Left ventricle myocardium inferior (tissue), 1 donor: ENCODE data around the gene SMIM43. TPM values are rescaled to one million over a fixed set of nuclear protein-coding genes. Genes with fewer than 3 reads are reported as not detected.

Experiments
- DNase-seq: peaks from one replicate; pipeline ENCODE4 v3.0.0-alpha.2; 2020
- H3K27ac ChIP-seq: fragments of 200-600 bp; replicated peaks from 2 replicates; pipeline ENCODE4 v1.8.0; 2021
- H3K27me3 ChIP-seq: fragments of 200-600 bp; 2 replicates; pipeline ENCODE4 v1.8.0; 2021; ENCODE audit warnings: low read depth
- H3K36me3 ChIP-seq: fragments of 200-600 bp; 2 replicates; pipeline ENCODE4 v1.8.0; 2021
- H3K4me1 ChIP-seq: fragments of 200-600 bp; 2 replicates; pipeline ENCODE4 v1.8.0; 2021
- H3K4me3 ChIP-seq: fragments of 200-600 bp; 2 replicates; pipeline ENCODE4 v1.8.0; 2021; ENCODE audit warnings: mild to moderate bottlenecking, moderate library complexity
- H3K9me3 ChIP-seq: fragments of 200-600 bp; replicated peaks from 2 replicates; pipeline ENCODE4 v1.8.0; 2021
- CTCF ChIP-seq: fragments of 200-600 bp; IDR thresholded peaks from 2 replicates; pipeline ENCODE4 v1.8.0; 2021; ENCODE audit warnings: antibody characterized with exemption, mild to moderate bottlenecking, borderline replicate concordance
- intact Hi-C: fragments of 100-400 bp; cut with micrococcal nuclease; formaldehyde crosslinking; loops from one replicate; pipeline ENCODE4 v1.11.0; 2022
- total RNA-seq: library from RNA; stranded (reverse); fragmentation: NEBNext Ultra II Directional; extraction: Animal tissue kit (Norgen Biotek cat#: 25700); gene quantifications from one replicate; pipeline ENCODE4 v1.2.1, GENCODE V29; 2021
- donor health status: DM: no; HTN: yes; CAD: no; lungs with severe emphysema.

Gene SMIM43
- total RNA-seq, 1 donor from 2014 or later, result not detected

GRCh38 chr4:121709766-121710405 lies 55.1 kb downstream of the SMIM43 start:
- no peak for DNase-seq
- H3K27ac ChIP-seq, result no peak overlapping the region
- H3K4me3 ChIP-seq, result no peak overlapping the region
- intact Hi-C loops, result no loop called here
- no peaks in the 10 kb centered on the region for H3K27me3 ChIP-seq
- no peaks in the 10 kb centered on the region for H3K36me3 ChIP-seq
- H3K4me1 ChIP-seq, result peaks cover 14% of the 10 kb centered on the region
- H3K9me3 ChIP-seq, result no peaks in the 10 kb centered on the region
- TF ChIP-seq CTCF, result no peak

Other genes with a start within 250 kb of the SMIM43 start
- 99.7 TPM for gene ANXA5, start 68.2 kb downstream of the SMIM43 start, total RNA-seq
- 10.4 TPM for gene EXOSC9, start 36.2 kb upstream of the SMIM43 start, total RNA-seq
- gene CCNA2, start 58.7 kb upstream of the SMIM43 start, total RNA-seq, result 0.52 TPM
- 6.0 TPM for gene BBS7, start 105.3 kb upstream of the SMIM43 start, total RNA-seq
- gene TRPC3, start 186.9 kb upstream of the SMIM43 start, total RNA-seq, result 0.25 TPM